ENCODE data around the gene SYT8.

Gene SYT8

DNA sequence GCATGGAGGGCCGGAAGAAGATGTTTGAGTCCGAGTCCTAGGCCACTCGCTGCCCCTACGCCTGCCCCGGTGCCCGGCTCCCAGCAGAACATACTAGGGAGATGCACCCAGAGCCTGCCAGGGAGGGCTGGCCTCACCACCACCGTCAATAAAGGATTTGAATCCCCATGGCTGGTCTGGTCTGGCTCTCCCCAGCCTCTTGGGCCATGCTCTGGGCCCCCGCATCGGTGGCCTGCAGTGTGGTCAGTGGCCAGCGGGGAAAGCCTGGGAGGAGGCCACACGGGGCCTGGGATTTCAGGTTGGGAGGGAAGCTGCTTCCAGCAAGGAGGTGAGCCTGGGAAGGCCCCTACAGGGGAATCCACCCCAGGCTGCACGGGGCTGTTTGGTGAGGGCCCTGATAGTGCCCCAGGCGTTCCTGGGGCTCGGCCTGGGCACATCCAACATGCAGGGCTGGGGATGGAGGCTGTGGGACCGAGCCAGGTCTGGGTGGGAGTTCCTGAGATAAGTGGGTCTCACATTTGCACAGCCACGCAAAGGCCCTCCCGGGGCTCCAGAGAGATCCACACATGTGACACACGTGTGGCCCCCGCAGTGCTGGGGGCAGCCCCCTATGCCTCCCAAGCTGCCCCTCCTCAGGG, 6.8 kb downstream of the SYT8 start:
- Histone ChIP-seq H3K4me3 (ENCODE audit: extremely low read depth, insufficient read depth, low read length, poor library complexity, severe bottlenecking) (no peak overlapping the region), H3K27ac (ENCODE audit: low read depth, low read length, severe bottlenecking) (no peak overlapping the region), H3K9me3 (ENCODE audit: control insufficient read depth, low read length) (no peaks in the 10 kb centered on the region), H3K36me3 (ENCODE audit: control insufficient read depth, insufficient read depth, low read length) (no peaks in the 10 kb centered on the region), H3K4me1 (ENCODE audit: control insufficient read depth, insufficient read depth, low read length, poor library complexity, severe bottlenecking) (peaks cover 15% of the 10 kb centered on the region)
- 92 to 95% methylated on average over 18 to 19 of the region's 19 CpGs for WGBS, 2 experiments (ENCODE audit: insufficient coverage in 2 of 2)

DNA sequence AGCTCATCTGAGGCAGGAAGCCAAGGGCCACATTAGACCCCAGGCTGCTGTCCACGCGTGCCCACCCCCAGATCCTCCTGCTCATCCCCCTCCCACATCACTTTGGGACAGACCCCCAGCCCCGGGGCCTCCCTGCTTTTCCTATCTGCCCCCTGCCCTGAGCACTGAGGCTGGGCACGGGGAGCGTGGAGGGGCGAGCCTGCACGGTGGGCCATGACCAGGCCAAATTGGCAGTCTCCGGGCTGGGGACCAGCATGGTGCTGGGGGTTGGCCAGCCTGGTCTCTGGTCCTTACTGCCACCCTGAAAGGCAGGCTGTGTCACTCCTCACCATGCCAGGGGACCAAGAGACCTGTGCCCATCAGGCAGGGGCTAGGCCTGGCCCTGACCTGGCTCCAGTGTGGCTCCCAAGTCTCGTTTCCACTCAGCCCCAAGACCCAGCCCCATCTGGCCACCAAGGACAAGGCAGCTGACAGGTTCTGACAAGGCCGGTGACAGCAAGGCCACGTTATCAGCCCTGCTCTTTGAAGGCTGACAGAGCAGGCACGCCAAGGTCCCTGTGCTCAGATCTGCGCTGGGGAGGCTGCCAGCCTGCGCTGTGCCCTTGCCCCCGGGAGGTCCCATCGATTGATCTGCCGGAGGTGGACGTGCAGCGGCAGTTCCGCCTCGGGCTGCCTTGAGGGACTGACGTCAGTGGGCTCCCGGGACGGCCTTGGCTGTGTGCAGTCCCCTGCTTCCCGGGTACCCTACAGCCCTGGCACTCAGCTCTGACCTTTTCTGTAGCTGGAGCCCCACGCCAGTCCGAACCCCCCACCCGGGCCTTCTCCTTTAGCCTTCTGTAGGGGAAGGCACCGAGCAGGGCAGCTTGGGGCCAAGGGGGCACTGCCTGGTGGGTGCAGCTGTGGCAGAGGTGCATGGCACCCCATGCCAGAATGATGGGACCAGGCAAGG, 7.6 kb downstream of the SYT8 start:
- H3K4me3 ChIP-seq (ENCODE audit: extremely low read depth, insufficient read depth, low read length, poor library complexity, severe bottlenecking) = no peak overlapping the region
- 92 to 95% methylated on average over 24 to 25 of the region's 29 CpGs for WGBS, 2 experiments (ENCODE audit: insufficient coverage in 2 of 2)

DNA sequence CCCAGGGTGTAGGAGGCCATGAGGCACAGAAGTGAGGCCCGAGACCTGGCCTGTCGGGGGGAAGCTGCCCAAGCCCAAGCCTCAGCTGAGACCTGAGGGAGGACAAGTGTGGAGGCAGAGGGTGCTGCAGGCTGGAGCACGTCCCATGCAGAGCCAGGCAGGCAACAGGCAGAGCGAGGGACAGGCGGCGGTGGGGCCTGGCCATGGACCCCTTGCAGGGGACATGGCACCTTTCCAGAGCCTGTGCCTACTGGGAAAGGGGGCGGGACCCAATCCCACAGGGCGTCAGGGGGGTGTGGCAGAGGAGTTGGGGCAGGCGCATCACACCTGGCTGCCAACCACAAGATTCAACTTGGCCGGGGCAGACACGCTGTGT, 8.3 kb downstream of the SYT8 start:
- no peaks in the 10 kb centered on the region for H3K36me3 ChIP-seq (ENCODE audit: control insufficient read depth, insufficient read depth, low read length)
- no peak overlapping the region for H3K27ac ChIP-seq (ENCODE audit: low read depth, low read length, severe bottlenecking)
- 85 to 93% methylated on average over 7 to 8 of the region's 11 CpGs for WGBS, 2 experiments (ENCODE audit: insufficient coverage in 2 of 2)
- H3K9me3 ChIP-seq (ENCODE audit: control insufficient read depth, low read length) = no peaks in the 10 kb centered on the region
- H3K4me3 ChIP-seq (ENCODE audit: extremely low read depth, insufficient read depth, low read length, poor library complexity, severe bottlenecking) = no peak overlapping the region
- H3K4me1 ChIP-seq (ENCODE audit: control insufficient read depth, insufficient read depth, low read length, poor library complexity, severe bottlenecking) = peaks cover 13% of the 10 kb centered on the region

More for the DNA sequence above, 7.6 kb downstream of the SYT8 start:
- Histone ChIP-seq H3K27ac (ENCODE audit: low read depth, low read length, severe bottlenecking) (no peak overlapping the region), H3K36me3 (ENCODE audit: control insufficient read depth, insufficient read depth, low read length) (no peaks in the 10 kb centered on the region), H3K4me1 (ENCODE audit: control insufficient read depth, insufficient read depth, low read length, poor library complexity, severe bottlenecking) (peaks cover 15% of the 10 kb centered on the region), H3K9me3 (ENCODE audit: control insufficient read depth, low read length) (no peaks in the 10 kb centered on the region)

DNA sequence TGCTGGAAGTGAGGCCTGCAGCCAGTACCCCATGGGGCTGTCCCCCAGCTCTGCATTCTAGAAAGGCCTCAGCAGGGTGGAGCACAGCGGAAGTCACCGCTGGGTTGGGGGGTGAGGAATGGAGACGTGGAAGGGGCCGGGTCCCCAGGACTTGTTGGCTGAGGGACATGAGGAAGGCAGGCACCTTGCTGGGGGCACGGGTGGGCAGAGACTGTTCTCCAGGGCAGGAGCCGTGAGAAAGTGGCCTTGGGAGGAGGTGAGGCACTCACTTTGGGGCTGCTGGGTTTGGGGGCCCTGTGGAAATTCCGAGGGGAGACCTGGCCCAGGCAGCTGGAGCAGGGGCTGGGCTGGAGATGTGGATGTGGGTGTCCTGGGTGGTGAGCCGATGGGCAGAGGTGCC, 9.0 kb downstream of the SYT8 start:
- 84 to 98% methylated on average over 4 to 8 of the region's 8 CpGs for WGBS, 2 experiments (ENCODE audit: insufficient coverage in 2 of 2)
- Histone ChIP-seq H3K9me3 (ENCODE audit: control insufficient read depth, low read length) (no peaks in the 10 kb centered on the region), H3K27ac (ENCODE audit: low read depth, low read length, severe bottlenecking) (no peak overlapping the region), H3K4me3 (ENCODE audit: extremely low read depth, insufficient read depth, low read length, poor library complexity, severe bottlenecking) (no peak overlapping the region), H3K4me1 (ENCODE audit: control insufficient read depth, insufficient read depth, low read length, poor library complexity, severe bottlenecking) (peaks cover 13% of the 10 kb centered on the region), H3K36me3 (ENCODE audit: control insufficient read depth, insufficient read depth, low read length) (no peaks in the 10 kb centered on the region)

DNA sequence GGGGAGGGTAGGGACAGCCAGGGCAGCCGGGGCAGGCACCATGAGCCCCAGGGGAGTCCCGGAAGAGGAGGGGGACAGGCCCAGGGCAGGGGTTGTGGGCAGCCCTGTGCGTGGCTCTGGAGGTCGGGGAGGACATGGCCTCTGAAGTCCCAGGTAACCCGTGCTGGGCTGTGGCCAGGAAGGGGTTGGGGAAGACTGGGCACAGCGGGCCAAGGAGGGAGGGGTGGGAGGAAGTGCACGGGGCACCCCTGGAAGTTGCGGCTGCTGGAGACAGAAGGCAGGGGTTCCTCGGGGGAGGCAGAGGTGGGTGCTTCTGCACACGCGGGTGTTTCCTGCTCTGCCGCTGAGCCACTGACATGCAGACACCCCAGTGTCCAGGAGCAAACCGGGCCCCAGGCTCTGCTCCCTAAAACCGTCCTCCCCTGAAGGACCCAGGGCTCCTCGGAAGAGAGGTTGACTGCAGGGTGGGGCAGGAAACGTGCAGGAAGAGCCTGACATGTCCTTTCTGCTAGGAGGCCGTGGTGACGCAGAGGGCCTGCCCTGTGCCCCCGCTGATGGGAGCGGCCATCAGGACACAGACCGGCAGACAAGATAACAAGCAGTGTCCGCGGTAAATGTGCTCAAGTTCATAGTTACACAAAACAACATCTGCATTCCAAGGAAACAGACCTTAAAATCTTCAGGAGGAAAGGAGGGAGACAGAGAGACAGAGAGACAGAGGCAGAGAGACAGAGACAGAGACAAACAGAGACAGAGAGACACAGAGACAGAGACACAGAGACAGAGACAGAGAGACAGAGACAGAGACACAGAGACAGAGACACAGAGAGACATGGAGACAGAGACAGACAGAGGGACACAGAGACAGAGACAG, 9.7 kb downstream of the SYT8 start:
- Histone ChIP-seq H3K4me1 (ENCODE audit: control insufficient read depth, insufficient read depth, low read length, poor library complexity, severe bottlenecking) (peaks cover 13% of the 10 kb centered on the region), H3K27ac (ENCODE audit: low read depth, low read length, severe bottlenecking) (no peak overlapping the region), H3K9me3 (ENCODE audit: control insufficient read depth, low read length) (no peaks in the 10 kb centered on the region), H3K4me3 (ENCODE audit: extremely low read depth, insufficient read depth, low read length, poor library complexity, severe bottlenecking) (no peak overlapping the region), H3K36me3 (ENCODE audit: control insufficient read depth, insufficient read depth, low read length) (no peaks in the 10 kb centered on the region)
- 91 to 92% methylated on average over 19 to 22 of the region's 23 CpGs for WGBS, 2 experiments (ENCODE audit: insufficient coverage in 2 of 2)

DNA sequence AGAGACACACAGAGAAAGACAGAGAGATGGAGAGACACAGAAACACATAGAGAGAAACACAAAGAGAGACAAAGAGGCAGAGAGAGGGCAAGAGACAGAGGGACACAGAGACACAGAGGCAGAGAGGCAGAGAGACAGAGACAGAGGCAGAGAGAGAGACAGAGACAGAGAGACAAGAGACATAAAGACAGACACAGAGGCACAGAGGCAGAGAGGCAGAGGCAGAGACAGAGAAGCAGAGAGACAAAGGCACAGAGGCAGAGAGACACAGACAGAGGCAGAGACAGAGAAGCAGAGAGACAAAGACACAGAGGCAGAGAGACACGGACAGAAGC, 10.3 kb downstream of the SYT8 start:
- 81 to 85% methylated on average over 1 of the region's 1 CpG for WGBS, 2 experiments (ENCODE audit: insufficient coverage in 2 of 2)
- Histone ChIP-seq H3K4me1 (ENCODE audit: control insufficient read depth, insufficient read depth, low read length, poor library complexity, severe bottlenecking) (peaks cover 13% of the 10 kb centered on the region), H3K27ac (ENCODE audit: low read depth, low read length, severe bottlenecking) (no peak overlapping the region), H3K9me3 (ENCODE audit: control insufficient read depth, low read length) (no peaks in the 10 kb centered on the region), H3K36me3 (ENCODE audit: control insufficient read depth, insufficient read depth, low read length) (no peaks in the 10 kb centered on the region), H3K4me3 (ENCODE audit: extremely low read depth, insufficient read depth, low read length, poor library complexity, severe bottlenecking) (no peak overlapping the region)

DNA sequence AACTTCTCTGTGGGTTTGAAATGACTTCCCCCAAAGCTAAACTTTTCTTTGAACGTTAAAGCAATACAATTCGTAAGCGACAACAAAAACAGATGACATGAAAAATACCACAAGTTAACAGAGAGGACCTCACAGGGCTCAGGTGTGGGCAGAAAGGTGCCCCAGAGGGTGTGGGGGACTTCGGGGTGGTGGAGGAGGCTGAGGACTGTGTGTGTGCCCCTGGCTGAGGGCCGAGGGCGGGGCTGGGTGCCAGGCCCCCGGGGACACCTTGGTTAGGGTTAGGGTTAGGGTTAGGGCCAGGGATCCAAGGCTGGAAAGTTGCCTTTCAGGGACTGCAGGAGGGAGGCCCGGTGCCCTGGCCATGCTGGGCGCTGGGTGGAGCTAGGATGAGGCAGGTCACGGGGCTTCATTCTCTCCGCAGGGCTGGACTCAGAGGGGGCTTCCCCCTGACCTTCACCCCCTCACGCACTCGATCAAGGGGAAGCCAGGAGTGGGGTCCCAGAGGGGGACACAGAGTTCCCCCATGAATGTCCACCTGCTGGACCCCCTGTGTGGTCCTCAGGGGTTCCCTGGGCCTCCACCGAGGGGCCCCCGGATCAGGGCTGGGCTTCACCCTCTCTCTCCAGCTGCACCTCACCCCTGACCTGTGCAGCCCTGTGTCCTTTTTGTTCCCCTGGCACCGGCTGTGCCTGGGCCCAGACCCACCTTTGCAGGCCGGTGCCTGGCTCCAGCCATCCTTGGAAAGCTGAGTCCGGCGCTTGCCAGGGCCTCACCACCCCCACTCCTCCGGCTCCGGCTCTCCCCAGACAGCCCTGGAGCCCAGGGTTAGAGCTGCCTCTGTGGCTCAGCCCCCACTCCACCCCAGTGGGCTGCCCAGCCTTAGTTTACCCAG, 11.0 kb downstream of the SYT8 start:
- no peak overlapping the region for H3K27ac ChIP-seq (ENCODE audit: low read depth, low read length, severe bottlenecking)
- H3K4me3 ChIP-seq (ENCODE audit: extremely low read depth, insufficient read depth, low read length, poor library complexity, severe bottlenecking) = no peak overlapping the region
- H3K36me3 ChIP-seq (ENCODE audit: control insufficient read depth, insufficient read depth, low read length) = no peaks in the 10 kb centered on the region
- H3K9me3 ChIP-seq (ENCODE audit: control insufficient read depth, low read length) = no peaks in the 10 kb centered on the region
- peaks cover 13% of the 10 kb centered on the region for H3K4me1 ChIP-seq (ENCODE audit: control insufficient read depth, insufficient read depth, low read length, poor library complexity, severe bottlenecking)
- WGBS, 2 experiments (ENCODE audit: insufficient coverage in 2 of 2) = 89 to 95% methylated on average over 14 to 17 of the region's 21 CpGs

DNA sequence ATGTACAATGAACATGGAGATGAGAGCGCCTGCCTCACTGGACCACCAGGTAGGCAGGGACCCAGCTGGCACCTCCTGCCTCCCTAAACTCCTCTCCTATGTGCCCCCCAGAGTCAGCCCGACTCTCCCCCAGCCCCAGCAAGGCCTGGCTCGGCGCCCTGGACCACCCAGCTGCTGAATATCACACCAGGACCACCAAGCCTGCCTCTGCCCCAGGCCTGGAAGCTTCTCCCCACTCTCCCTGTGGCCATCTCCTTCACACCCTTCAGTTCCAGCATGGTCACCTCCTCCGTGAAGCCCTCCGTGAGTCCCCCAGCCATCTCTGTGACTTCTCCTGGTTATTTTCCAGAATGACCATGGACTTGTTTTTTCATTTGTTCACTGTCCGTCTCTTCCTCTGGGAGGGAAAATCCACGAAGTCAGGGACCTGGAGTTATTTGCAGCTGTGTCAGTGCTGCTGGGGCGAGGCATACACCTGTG, 11.7 kb downstream of the SYT8 start:
- H3K9me3 ChIP-seq (ENCODE audit: control insufficient read depth, low read length) = no peaks in the 10 kb centered on the region
- no peaks in the 10 kb centered on the region for H3K36me3 ChIP-seq (ENCODE audit: control insufficient read depth, insufficient read depth, low read length)
- no peak overlapping the region for H3K27ac ChIP-seq (ENCODE audit: low read depth, low read length, severe bottlenecking)
- WGBS, 2 experiments (ENCODE audit: insufficient coverage in 2 of 2) = 91% methylated on average over 7 to 8 of the region's 9 CpGs
- no peak overlapping the region for H3K4me3 ChIP-seq (ENCODE audit: extremely low read depth, insufficient read depth, low read length, poor library complexity, severe bottlenecking)
- peaks cover 13% of the 10 kb centered on the region for H3K4me1 ChIP-seq (ENCODE audit: control insufficient read depth, insufficient read depth, low read length, poor library complexity, severe bottlenecking)

DNA sequence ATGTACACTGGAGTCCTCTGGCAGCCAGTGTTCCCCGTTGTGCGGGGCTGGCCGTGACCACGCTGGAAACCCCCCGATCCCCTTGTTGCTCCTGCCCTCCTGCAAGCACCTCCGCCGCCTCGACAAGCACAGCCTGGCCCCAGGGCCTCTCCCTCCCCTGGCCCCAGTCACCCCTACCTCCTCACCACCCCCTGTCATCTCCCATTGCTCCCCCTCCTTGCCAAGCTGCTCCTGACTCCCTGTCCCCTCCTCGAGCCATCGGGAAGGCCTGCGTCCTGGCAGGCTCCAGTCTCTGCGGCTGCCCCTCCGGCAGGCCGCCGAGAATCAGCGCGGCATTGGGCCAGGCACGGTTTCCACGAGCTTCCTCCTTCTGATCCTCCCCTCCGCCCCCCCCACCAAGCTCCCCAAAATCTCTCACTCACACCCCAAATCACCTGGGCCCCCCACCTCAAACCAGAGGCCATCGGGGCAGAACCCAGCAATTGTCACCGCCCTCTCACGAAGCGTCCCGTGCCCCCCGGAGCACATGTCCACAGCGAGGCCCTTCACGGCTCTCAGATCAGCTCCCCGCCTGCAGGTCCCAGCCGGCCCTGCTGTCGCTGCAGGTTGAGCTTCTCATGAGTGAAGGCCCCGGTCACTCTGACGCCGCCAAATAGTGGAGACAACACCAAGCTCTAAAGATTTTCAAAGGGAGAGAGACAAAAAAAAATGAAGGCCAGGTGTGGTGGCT, 12.4 kb downstream of the SYT8 start:
- 92 to 93% methylated on average over 24 to 26 of the region's 34 CpGs for WGBS, 2 experiments (ENCODE audit: insufficient coverage in 2 of 2)
- Histone ChIP-seq H3K36me3 (ENCODE audit: control insufficient read depth, insufficient read depth, low read length) (no peaks in the 10 kb centered on the region), H3K4me1 (ENCODE audit: control insufficient read depth, insufficient read depth, low read length, poor library complexity, severe bottlenecking) (peaks cover 13% of the 10 kb centered on the region), H3K9me3 (ENCODE audit: control insufficient read depth, low read length) (no peaks in the 10 kb centered on the region), H3K27ac (ENCODE audit: low read depth, low read length, severe bottlenecking) (no peak overlapping the region), H3K4me3 (ENCODE audit: extremely low read depth, insufficient read depth, low read length, poor library complexity, severe bottlenecking) (no peak overlapping the region)
